A172 (cell line): ENCODE data around the gene DDI1. TPM values are rescaled to one million over a fixed set of nuclear protein-coding genes. Genes with fewer than 3 reads are reported as not detected.

Source experiments
- DNase-seq: peaks from one replicate; pipeline ENCODE4 v3.0.0-alpha.2; 2015; ENCODE audit warnings: low spot score
- total RNA-seq: library from RNA; depleted of rRNA; stranded (reverse); fragments of >200 nt; shearing (Covaris generic); gene quantifications from 2 replicates; pipeline ENCODE4 v1.2.3, GENCODE V29; 2014; rRNA removed

The DDI1 gene
- total RNA-seq = not detected in 2 replicates

- no peak for DNase-seq
Measured at GRCh38 chr11:104036588-104036987, at the start of gene DDI1. DDI1 (plus strand) TSS chr11:104036640; CDS start chr11:104036823, 183 bp downstream.

GRCh38 chr11:103987629-103988594, 48.5 kb upstream of the DDI1 start:
- DNase-seq = no peak

DNA sequence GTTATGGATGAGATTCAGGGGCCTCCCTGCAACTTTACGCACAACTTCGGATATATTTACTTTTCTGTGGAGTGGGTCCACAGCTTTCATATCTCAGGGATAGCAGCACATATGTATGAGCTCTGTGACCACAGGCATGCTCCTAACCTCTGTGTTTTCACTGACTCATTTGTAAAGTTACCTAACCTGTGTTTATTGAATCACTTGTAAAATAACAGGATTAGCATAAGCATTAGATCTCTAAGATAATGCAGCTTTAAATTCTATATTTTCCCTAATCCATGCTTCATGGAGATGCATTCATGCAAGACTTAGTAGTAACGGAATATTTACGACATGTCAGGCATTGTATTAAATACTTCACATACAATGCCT, 47.9 kb upstream of the DDI1 start:
- no peak for DNase-seq

GRCh38 chr11:103993507-103993906, 42.9 kb upstream of the DDI1 start:
- no peak for DNase-seq

- no peak for DNase-seq
Measured at GRCh38 chr11:103994094-103994493, 42.3 kb upstream of the DDI1 start.

- DNase-seq = no peak
Measured at GRCh38 chr11:103994518-103994917, 41.9 kb upstream of the DDI1 start.

- DNase-seq = no peak
Measured at GRCh38 chr11:103995896-103996295, 40.5 kb upstream of the DDI1 start.

- no peak for DNase-seq
Measured at GRCh38 chr11:103997082-103997481, 39.4 kb upstream of the DDI1 start.

GRCh38 chr11:103998826-103999508, 37.5 kb upstream of the DDI1 start:
- no peak for DNase-seq

GRCh38 chr11:104000798-104001197, 35.6 kb upstream of the DDI1 start:
- no peak for DNase-seq

DNA sequence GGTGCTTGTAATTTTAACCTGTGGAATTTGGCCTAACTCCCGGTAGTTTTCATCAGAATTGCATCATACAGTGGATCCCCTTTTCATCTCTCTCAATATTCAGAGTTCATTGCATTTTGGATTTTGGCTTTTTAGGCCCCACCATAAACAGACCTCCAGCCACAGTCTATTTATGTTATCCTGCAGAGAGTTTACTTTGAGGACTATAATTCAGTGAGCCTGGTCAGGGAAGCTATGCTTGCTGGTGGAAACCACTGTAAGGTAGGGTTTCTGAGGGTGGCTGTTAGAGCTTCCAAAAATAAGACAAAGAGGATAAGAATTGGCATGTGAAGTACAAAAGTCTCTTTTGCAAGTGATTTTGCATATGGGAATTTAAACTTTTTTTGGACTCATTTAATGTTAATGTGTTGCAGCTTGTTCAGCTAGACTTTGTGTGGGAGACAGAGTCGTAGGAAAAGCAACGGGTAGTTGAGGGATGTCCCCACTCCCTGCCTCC, 34.8 kb upstream of the DDI1 start:
- no peak for DNase-seq

GRCh38 chr11:104003491-104003890, 32.9 kb upstream of the DDI1 start:
- DNase-seq = no peak

GRCh38 chr11:104005234-104005855, 31.1 kb upstream of the DDI1 start:
- no peak for DNase-seq

- no peak for DNase-seq
Measured at GRCh38 chr11:104009744-104010143, 26.7 kb upstream of the DDI1 start.

DNA sequence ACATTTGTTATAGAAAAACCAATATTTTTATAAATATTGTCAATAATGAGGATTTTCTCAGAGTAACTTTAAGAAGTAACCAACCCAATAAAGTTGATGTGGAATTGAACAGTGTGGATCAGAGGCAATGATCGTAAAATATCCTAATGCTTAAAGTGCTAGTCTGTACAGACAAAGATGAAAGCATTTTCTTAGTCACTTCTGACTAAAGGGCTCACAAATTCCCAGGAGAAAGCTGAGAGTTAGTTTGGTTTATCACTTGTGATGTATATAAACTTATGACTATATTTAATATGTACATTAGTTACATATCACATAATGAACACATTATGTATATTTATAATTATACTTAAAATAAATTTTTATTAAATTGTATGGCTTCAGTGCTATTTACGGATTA, 25.4 kb upstream of the DDI1 start:
- no peak for DNase-seq

GRCh38 chr11:104015649-104016415, 20.6 kb upstream of the DDI1 start:
- DNase-seq = no peak

- no peak for DNase-seq
Measured at GRCh38 chr11:104024572-104024971, 11.9 kb upstream of the DDI1 start.

DNA sequence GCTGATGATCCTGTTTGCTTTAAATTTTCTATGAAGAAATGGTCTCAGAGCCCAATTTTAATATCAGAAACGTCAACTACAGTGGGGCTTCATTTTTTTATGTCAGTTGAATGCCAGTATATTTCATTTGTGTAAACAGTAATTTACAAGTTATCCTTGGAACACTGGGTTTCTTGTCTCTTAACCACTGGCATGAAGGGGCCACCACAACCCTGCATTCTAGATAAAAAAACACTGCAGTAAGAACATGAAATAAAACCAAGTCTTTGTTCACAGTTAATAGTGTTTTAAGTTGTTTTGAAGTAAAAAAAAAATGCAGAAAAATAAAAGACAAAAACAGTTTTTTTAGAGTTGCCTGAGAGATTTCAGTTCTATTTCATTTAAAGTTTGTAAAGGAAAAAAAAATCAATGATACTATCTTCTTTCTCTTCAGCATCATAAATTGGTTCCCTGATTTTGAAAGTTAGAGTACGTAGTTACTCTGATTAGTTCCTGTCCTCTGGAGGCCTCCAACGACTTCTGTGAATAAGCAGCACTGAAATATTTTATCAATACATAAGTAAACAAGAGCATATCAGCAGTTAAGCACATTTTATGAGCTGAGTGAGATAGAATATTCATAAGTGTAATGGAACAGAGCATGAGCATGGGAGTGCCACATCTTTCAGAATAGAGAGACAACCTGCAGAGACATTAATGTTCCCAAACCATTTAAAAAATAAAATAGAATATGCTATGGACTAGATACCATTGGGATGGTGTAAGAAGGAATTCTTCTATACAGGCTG, 7.8 kb upstream of the DDI1 start:
- no peak for DNase-seq

- DNase-seq = peak; percentile 63
Measured at GRCh38 chr11:104033134-104033533, 3.3 kb upstream of the DDI1 start.

DNA sequence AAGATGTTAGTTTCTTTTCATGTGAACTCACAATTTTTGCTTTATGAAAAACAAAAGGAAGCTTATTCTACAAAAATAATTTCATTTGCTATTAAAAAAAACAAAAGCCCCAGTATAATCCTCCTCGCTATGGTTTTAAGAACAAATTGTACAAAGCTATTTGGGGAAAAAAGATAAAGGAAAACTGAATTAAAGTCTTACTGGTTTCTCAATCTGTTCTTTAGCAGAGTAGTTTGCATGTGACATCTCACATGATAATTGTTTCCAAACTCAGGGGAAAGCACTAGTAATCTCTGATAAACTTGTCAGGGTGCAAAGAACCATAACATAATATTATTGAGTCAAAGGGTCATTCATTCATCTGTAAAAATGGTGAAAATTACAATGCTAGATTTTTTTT, 2.9 kb upstream of the DDI1 start:
- no peak for DNase-seq

GRCh38 chr11:104036995-104037394, 555 bp downstream of the DDI1 start:
- no peak for DNase-seq
